GM19240 (cell line): ENCODE data around the gene SMAD7.
A peak's percentile ranks its signal among the peaks of the same experiment; 100 is the strongest.

ENCODE experiments used
- DNase-seq: peaks from one replicate; pipeline ENCODE4 v3.0.0; 2011; ENCODE audit warnings: low spot score; ENCODE audit not compliant: insufficient read length

SMAD7 gene

DNA sequence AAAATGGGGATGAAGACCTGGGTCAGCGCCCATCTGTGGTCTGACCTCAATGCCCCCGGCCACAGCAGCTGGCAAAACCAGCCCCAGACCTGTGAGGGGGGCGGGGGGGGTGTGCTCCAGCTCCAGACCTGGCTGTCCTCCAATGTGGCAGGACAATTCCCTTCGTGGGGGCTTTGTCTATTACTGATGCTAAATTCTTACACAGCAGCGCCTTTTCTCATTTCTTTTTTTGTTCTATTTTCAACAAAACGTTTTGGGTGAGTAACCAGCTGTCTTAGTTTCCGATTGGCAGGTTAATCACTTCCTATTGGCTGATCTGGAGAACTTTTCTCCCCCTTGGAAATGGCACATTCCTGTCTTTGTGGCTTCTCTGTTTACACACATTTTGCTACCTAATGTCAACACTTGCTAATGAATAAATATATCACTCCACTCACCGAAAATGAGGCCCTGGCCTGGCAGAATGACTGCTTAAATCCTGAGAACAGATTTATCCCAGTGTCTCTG is 4.4 kb downstream of the SMAD7 start:
- no peak for DNase-seq

DNA sequence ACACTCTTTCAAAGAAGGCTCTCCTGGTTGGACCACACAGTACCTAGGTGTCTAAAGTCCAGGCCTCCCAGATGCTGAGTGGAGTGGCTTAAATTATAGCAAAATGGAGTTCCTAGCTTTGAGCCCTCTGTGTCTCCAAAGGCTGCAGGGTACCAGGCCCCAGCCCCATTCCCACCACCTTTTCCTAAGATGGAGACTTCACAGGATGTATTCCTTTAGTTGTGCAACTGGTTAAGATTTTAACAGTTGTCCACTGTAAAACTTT is 4.9 kb downstream of the SMAD7 start:
- no peak for DNase-seq

DNA sequence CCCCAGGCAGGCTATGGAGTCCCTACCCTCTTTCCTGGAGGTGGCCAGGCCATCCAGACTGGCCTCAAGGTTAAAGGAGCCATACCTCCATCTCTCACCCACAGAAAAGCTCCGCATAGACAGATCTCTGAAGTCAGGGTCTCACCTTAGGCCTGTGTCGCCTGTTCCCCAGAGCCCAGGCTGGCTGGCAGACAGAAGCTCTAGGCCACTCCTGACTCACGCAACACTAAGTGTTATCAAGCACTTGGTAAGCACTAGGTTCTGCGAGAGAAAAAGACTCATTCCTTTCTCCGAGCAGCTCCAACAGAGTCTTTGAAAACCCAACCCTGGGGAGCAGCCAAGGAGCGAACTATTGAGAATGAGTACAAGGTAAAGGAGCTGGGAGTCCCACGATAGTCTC is 6.1 kb downstream of the SMAD7 start:
- DNase-seq: no peak

DNA sequence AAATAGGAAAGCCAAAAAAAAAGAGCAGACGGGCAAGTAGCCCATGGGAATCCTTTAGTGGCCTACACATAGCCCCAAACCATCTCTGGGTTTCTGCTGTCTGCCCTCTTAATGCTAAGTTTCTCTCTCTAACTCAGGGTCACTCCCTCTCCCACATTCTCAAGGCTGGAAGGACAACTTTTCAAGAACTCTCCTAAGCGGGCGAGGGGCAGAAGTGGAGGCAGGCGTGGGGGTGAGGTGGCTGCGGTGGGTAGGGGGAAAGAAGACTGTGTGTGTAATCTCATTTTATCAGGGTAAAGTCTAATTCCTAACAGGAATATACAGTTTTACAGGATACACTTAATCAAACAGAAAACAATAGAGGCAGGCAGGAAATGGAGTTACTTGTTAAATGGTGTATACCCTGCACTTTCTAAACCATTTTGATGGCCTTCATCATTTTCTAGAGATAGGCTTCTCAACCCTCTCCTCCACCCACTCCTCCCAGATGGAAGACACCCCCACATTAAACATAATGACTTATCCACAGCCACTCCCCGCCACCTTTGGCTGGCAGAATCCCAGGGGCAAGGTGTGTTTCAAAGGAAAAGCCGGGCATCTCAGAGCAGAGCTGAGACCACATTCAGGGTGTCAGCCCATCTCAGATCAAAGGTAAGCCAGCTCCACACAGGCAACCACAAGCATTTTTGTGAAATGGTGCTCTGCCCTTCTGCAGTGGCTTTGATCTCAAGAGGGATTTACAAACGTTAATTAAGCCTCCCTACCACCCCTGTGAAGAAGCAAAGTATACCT is 6.8 kb downstream of the SMAD7 start:
- DNase-seq: no peak

DNA sequence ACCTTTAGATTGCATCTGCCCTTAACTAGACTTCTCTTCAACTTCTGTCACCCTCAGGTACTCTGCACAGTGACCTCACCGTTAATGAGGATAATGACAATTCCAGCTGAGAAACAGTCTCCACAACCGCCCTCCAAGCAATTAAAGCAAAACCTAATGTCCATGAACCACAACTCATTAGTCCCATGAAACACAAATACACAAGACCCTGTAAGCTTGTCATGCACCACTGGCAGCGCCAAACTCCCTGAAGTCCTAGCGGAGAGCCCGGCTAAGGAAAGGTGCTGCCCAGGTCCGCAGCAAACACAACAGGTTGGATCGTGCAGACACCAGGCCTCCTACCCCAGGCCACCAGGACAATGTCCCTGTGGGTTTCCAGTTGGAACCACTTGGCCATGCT is 7.4 kb downstream of the SMAD7 start:
- DNase-seq: no peak

DNA sequence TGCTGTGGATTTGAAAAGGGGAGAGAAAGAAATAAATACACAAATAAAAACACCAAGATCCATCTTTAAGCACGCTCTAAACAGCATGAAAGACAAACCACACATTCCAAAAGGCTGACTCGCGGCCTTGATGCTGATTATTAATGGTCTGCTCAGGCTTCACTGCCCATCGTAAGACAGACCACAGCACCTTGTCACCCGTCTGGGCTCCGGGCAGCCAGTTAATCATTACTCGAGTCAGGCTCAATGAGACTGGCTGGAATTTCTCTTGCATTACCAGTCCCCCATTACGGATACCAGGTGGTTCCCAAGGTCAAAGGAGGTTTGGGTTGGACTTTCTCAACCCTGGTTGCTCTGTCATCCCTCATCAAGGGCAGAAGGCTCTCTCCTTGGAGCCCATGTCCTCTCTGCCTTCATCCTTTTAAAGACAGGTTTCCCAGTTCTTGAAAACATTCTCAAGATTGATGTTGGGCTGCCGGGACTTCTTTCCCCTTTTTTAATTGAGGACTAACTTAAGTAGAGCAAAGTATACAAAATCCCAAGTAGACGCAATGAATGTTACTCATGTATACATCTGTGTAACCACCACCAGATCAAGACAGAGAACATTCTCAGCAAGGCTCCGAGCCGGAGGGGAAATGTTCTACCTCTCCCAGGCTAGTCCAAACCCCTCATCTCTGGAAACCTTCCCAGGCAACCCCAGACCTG is 8.1 kb downstream of the SMAD7 start:
- no peak for DNase-seq

DNA sequence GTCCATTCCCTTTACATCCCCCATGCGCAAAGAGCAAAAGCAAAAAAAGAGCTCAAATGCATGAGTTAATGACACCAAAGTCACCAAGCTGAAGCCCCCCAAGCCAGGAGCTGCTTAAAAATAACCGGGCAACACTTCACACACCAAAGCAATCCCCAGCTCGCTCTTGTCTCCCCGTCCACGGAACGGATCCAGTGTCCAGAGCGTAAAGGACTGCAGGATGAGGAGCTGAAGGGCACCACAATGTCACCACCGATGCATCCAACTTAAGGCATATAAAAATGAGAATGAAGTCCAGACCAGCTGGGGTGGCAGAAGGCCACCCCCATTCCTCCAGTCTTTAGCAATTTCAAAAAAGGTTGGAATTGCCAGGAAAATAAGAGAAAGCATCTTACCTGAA is 8.7 kb downstream of the SMAD7 start:
- no peak for DNase-seq

DNA sequence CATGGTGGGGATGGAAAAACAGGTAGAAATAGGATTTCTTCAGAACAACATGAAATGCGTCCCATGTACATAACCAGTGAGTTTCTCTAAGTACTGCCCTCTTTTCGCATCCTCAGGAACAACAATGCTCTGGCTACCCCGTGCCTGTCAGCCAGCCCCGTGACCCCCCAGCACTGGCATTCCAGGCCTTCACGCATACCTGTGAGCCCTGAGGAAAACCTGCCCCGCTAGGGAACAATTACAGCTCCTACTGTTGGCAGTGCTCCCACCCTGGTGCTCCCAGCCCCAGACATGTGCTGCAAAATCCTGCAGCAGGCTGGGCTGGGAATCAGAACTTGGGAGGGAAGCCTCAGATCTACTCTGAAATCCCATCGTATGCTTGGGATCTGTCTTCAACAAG is 9.1 kb downstream of the SMAD7 start:
- no peak for DNase-seq

DNA sequence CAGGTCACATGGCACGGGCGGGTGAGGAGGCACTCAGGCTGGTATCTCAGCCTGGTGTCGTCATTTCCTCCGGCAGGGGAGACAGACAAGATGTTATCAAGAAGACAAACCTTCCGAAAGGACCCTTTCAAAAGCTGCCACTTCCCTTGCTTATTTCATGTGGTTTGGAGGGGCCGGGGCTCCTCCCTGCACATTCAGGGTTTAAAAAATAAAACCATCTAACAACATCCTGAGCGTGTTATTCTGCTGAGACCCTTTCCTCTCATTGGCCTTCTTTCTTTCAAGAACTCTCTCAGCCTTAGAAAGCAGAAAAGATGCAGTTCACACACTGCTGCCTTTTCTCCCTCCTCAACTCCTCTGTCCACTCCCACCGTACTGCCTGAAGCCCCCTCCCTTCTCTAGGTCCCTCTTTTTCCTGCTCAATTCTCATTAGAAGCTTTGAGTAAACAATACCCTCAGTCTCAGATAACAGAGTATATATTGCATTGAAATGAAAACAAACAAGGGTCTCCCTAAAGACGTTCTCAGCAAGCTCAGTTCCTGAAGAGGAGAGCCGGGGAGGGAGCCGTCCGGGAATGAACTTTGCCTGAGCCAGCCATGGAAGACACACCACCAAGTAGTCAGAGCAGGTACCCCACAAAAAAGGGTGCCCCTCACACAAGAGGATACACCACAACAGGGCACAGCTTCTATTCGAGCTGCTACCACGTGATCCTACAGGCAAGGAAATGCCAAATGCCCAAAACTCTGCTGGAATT is 9.7 kb downstream of the SMAD7 start:
- no peak for DNase-seq

DNA sequence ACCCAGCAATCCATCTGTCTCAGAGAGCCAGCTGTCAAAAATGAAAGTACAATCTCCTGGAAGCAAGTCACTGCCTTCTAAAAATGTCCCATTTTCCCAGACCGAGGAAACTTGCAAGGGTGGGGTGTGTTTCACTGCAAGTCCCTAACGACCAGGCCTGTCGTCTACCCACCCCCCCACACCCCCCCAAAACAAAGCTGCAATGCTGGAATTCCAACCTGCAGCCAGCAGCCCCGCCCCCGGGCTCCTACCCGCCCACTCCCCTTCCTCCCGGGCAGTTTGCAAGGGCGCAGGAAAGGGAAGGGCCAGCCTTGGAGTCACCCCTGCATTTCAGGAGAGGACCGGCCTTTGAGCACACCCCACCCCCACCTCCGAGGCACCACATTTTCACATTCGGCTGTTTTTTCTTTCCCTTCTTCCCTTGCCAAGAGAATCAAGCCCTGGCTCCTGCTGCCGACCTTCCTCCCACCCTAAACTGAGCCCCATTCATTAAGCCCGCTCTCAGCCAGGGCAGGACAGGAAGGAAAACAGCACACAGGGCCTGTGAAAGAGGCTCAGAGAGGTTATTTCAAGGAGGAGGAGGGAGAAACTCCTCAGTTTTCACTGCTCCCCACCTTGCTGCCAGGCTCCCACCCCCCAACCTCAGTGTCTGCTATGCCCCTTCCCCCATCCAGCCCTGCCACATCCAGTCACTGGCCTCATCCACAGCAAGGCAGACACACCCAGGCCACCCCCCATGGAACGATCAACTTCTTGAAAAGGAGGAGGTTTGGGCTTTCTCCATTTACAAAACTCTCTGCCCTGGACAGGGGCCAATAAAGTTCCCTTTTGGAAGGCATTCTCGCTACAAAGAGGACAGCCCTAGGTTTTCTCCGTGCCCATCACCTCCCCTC is 11.3 kb downstream of the SMAD7 start:
- DNase-seq: no peak

DNA sequence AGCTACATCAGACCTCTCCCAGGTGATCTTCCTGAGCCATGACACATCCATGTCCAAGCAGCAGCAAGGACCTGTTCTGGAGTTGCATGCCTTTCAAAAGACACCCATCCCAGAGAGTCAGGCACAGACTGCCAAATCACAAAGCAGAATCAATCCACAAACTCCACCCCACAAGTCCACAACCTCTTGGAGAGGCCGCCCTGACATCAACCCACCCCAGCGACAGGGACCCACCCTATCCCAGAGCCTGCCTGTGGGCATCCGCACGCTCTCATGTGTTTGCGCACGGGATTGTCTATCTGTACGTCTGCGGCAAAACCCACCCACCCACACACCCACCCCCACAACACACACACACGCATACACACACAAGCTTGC is 11.9 kb downstream of the SMAD7 start:
- DNase-seq: no peak

DNA sequence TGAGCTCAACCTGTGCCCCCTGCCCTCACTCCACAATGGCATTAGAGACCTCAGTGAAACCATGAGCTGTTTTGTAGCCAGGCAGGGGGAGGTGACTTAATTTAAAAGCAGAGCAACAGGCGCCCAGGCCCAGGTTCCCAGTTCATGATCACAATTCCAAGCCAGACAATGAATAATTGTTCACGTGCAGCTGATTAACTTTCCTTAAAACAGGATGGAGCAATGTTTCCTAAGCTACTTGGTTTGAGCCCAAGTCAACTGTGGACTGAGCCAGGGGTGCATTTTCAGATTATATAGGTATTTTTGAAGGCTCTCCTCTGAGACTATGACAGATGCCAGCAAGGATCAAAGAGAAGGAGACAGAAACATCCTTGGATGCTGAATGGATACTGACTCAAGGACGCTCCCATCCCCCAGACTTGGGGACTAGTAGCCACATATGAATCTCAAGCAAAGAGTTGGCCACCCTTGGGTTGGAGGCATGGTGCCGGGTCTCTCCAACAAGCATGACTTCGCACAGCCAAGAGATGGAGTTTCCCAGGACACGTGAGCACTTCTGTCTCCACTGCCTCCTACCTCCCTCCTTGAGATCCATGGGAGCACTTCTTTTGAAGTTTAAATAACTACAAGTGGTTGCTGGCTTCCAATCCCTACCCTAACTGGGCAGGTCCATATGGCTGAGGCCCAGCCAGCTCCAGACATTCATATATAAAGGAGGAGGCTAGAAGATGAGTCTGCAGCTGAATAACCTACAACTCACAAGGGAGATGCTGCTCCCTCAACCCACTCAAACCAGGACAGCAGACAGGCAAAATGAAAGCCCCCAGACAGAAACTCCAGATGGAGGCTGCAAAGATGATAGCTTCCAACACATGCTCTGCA is 12.7 kb downstream of the SMAD7 start:
- DNase-seq: no peak

DNA sequence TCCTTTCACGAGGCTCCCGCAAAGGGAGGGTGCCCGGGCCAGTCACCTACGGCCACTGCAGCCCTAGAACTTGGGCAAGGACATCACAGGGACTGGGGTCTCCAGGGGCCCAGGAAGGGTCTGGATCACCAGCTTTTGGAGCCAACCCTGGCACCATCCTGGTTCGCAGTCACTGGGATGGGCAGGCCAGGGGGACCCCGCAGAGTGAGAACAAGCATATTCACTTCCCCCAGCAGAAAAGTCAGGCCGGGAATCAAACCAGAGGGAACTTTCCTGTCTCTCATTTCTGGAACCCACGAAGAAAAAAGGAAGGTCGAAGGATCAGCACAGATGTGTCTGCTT is 15.4 kb downstream of the SMAD7 start:
- no peak for DNase-seq

DNA sequence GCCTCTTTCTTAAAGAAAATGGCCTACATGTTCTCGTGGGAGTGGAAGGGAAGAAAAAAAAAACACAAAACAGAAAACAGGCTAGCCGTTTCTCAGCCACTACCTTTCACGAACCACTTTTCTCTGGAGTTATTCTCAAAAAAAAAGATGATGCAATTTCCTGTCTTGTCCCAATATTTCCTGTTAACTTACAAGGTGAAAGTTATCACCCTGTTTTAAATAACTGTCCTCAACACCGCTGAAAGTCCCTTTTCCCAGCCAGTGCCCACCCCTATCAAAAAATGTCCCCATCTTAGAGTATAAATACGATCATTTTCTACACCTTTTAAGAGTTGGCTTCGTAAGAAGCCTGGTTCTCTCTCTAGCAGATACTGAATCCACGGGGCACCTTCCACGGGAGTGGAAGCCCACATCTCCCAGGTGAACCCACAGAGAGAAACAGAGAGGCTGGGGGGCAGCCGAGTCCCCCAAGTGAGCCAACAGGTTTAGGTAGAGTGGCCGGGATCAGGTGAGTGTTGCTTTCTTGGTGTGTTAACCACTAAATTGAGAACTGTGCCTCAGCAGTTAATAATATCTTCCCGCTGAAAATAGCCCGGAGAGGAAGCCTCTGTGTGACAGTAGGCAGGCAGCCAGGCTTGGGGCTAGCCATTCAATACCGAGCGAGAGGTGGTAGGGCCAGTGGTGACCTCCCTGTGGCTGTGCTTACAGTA is 15.9 kb downstream of the SMAD7 start:
- peak; percentile 32 for DNase-seq

DNA sequence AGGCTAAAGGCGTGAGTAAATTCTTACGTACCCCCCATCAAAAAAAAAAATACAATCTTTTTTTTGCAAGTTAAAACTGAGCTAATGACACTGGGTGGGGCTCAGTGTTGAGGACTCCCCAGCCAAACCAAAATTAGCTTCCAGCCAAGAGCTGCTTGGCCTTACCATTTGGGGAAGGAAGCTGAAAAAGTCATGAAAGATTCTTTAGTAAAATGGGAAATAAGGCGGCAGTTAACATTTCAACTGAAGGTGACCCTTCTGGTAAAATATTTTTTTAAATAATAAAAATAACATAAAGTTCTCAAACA is 16.4 kb downstream of the SMAD7 start:
- DNase-seq: no peak

DNA sequence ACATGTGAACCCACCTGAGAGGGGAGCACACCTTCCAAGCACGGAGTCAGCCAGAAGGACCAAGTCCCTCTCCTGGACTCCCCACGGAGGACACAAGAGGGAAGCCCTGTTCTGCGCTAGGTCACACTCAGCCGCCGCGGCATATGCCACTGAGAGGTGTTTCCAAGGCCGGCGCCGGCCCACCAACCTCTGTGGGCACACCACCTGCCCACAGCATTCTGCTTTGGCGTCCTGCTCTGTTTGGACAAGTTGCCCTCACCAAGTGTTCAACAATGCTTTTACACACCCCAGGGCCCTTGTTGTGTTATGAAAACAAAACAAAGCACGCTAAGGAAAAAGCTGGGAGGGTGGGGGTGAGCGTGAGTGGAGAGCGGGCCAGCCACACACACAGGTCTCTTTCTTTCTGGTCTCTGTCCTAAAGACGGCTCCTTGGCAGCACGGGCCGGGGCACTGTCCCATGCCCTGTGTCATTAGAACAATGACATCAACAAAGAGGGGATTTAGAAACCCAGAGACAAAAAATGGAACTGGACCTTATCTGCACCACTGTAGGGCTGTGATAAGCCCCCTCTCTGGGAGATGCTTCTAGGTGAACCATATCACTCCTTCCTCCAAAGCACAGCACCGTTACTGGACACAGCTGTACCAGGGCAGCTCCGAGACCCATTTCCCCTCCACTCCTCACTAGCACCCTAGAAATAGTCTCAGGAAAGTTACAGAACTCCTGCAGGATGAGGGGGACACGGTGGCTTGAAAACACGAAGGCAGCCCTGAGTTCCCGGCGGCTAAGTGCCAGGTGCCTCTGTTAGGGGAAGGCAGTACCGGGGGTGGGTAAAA is 17.0 kb downstream of the SMAD7 start:
- no peak for DNase-seq

DNA sequence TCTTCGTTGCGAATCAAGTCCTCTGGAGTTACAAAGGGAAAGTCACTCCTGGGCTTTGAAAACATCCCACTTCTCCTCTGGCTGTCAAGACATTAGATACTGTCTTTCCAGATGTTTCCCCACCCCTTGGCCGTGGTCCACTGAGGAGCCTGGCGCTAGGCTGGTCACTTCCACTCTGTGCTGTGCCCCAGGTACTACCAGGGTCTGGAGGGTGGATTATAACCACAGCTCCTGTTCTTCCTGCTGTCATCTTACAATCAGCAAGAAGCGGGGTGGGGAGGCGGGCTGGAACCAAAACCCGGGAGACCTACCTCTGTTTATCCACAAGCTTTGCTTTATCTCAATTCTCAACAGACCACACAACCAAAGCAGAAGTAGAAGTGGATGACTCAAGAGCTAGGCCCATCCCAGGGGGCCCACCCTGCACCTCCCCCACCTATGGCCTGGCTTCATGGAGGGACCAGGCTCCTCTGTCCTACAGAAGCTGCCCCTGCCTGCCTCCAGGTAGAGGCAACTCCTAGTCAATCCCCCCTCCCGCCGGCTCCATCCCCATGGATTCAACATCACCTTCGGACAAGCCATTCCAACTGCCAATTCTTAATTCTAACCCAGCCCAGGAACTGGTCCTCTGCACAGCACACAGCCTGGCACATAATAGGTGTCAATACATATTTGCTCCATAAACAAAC is 17.8 kb downstream of the SMAD7 start:
- DNase-seq: no peak

DNA sequence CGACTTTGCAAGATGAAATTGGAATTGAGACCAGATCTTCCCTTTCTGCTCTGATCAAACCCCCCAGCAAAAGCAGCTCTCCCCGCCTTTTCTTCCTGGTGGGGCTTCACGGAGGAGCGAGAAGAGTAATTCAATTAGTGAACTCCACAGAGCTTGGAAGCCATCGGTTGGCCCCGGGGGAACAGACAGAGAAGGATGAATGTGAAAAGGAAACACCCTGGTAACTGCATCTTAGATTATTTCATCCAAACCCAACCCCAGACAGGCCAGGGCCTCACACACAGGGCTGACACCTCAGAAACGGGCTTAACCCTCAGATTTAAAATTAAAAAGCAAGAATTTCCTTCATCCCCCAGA is 18.3 kb downstream of the SMAD7 start:
- DNase-seq: no peak
